ENCODE results near the gene MRPL50. TPM values are rescaled to one million over a fixed set of nuclear protein-coding genes. Genes with fewer than 3 reads are reported as not detected.

Gene MRPL50
- total RNA-seq, 1 donor from 2014 or later, result 17.3 TPM

GRCh38 chr9:101434998-101435397 is 36.6 kb upstream of the MRPL50 start:
- H3K27me3 ChIP-seq (ENCODE audit: low read depth), result no peaks in the 10 kb centered on the region
- H3K4me1 ChIP-seq, result peaks cover 23% of the 10 kb centered on the region
- no peak overlapping the region for H3K4me3 ChIP-seq
- intact Hi-C loops (cut with micrococcal nuclease), result no loop called here
- TF ChIP-seq, protein P1, sequence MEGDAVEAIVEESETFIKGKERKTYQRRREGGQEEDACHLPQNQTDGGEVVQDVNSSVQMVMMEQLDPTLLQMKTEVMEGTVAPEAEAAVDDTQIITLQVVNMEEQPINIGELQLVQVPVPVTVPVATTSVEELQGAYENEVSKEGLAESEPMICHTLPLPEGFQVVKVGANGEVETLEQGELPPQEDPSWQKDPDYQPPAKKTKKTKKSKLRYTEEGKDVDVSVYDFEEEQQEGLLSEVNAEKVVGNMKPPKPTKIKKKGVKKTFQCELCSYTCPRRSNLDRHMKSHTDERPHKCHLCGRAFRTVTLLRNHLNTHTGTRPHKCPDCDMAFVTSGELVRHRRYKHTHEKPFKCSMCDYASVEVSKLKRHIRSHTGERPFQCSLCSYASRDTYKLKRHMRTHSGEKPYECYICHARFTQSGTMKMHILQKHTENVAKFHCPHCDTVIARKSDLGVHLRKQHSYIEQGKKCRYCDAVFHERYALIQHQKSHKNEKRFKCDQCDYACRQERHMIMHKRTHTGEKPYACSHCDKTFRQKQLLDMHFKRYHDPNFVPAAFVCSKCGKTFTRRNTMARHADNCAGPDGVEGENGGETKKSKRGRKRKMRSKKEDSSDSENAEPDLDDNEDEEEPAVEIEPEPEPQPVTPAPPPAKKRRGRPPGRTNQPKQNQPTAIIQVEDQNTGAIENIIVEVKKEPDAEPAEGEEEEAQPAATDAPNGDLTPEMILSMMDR (IDR thresholded peaks at IDR 0.05; ENCODE audit: borderline replicate concordance), result no peak
- no peak for DNase-seq
- H3K36me3 ChIP-seq, result no peaks in the 10 kb centered on the region
- H3K27ac ChIP-seq (replicated peaks), result no peak overlapping the region
- H3K9me3 ChIP-seq (replicated peaks), result no peaks in the 10 kb centered on the region

DNA sequence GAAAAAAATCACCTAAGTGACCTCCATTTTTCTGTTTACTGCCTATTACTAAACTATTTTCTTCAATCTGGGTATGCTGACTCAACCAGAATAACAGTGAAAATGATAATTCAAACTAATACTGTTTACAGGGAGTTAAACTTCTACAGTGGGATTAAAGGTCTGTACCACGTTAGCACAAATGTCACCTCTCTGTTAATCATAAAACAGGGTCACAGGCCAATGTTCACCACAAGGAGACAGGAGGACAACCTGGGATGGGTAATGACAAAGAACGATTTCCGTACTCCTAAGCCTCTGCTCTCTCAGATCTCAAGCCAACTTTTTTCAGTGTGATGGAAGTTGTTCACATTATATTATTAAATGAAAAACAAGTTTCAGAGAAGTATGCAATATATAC is 34.8 kb upstream of the MRPL50 start:
- H3K36me3 ChIP-seq, result no peaks in the 10 kb centered on the region
- H3K27ac ChIP-seq (replicated peaks), result no peak overlapping the region
- no peaks in the 10 kb centered on the region for H3K9me3 ChIP-seq (replicated peaks)
- DNase-seq, result no peak
- H3K4me1 ChIP-seq, result peaks cover 18% of the 10 kb centered on the region
- TF ChIP-seq, protein P1 (IDR thresholded peaks at IDR 0.05; ENCODE audit: borderline replicate concordance), result no peak
- intact Hi-C loops (cut with micrococcal nuclease), result no loop called here
- no peak overlapping the region for H3K4me3 ChIP-seq
- H3K27me3 ChIP-seq (ENCODE audit: low read depth), result no peaks in the 10 kb centered on the region

DNA sequence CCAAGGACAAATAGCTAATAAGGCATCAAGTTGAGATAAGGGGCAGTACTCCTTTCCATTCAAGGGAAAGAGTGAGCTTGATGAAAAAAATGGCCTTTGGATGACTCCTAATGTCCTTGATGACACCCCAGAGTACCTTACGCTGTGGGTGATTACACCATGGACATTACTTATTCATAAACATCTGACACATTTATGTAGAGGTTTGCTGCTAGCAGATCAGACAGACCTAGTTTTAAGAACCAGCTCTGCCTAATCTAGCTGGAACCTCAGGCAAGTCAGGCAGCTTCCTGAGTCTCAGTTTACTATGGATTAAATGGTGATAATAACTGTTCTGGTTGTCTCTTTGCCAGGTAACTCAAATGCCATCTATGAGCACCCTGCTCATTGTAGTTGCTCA is 34.3 kb upstream of the MRPL50 start:
- Histone ChIP-seq H3K27ac (replicated peaks) (no peak overlapping the region), H3K4me3 (no peak overlapping the region), H3K27me3 (ENCODE audit: low read depth) (no peaks in the 10 kb centered on the region), H3K36me3 (no peaks in the 10 kb centered on the region), H3K9me3 (replicated peaks) (no peaks in the 10 kb centered on the region), H3K4me1 (peaks cover 14% of the 10 kb centered on the region)
- DNase-seq, result no peak
- TF ChIP-seq, protein P1 (IDR thresholded peaks at IDR 0.05; ENCODE audit: borderline replicate concordance), result no peak
- intact Hi-C loops (cut with micrococcal nuclease), result no loop called here

GRCh38 chr9:101432171-101432570 is 33.8 kb upstream of the MRPL50 start:
- intact Hi-C loops (cut with micrococcal nuclease), result no loop called here
- no peak overlapping the region for H3K4me3 ChIP-seq
- H3K36me3 ChIP-seq, result no peaks in the 10 kb centered on the region
- no peaks in the 10 kb centered on the region for H3K9me3 ChIP-seq (replicated peaks)
- DNase-seq, result no peak
- TF ChIP-seq, protein P1 (IDR thresholded peaks at IDR 0.05; ENCODE audit: borderline replicate concordance), result no peak
- peaks cover 10% of the 10 kb centered on the region for H3K4me1 ChIP-seq
- H3K27ac ChIP-seq (replicated peaks), result no peak overlapping the region
- H3K27me3 ChIP-seq (ENCODE audit: low read depth), result no peaks in the 10 kb centered on the region

DNA sequence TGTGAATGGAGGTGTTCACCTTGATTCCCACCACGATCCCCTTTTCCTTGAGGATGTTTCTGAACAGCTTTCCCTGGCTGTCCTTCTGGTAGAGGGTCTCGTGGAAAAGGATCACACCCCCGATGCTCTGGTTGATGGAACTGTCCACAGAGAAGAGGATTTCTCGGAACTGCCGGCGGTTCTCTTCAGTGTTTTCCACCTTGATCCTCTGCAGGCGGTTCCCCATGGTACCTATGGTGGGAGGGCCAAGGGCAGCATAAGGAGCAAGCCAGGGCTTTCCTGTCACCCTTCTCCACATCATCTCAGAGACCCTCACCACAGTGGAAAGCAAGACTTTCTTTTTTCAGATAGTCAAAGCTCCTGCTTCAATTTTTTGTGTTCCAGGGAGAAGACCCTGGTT is 31.3 kb upstream of the MRPL50 start:
- Histone ChIP-seq H3K9me3 (replicated peaks) (no peaks in the 10 kb centered on the region), H3K36me3 (no peaks in the 10 kb centered on the region), H3K27ac (replicated peaks) (no peak overlapping the region), H3K4me3 (no peak overlapping the region), H3K27me3 (ENCODE audit: low read depth) (no peaks in the 10 kb centered on the region), H3K4me1 (peaks cover 5% of the 10 kb centered on the region)
- DNase-seq, result no peak
- TF ChIP-seq, protein P1 (IDR thresholded peaks at IDR 0.05; ENCODE audit: borderline replicate concordance), result no peak
- intact Hi-C loops (cut with micrococcal nuclease), result no loop called here

DNA sequence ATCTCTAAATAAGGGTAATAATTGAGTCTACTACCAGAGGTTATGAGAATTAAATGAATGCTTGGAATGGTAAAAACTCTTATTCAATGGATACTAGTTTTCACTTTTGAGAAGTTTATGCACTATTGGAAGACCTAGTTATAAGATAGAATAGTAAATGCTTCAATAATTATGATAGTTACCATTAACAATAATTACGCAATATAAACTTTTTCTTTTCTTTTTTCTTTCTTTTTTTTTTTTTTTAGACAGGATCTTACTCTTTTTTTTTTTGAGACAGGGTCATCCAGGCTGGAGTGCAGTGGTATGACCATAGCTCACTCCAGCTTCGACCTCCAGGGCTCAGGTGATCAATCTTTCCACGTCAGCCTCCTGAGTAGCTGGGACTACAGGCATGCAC is 30.5 kb upstream of the MRPL50 start:
- TF ChIP-seq, protein P1 (IDR thresholded peaks at IDR 0.05; ENCODE audit: borderline replicate concordance), result no peak
- peaks cover 5% of the 10 kb centered on the region for H3K4me1 ChIP-seq
- H3K36me3 ChIP-seq, result no peaks in the 10 kb centered on the region
- no peak overlapping the region for H3K27ac ChIP-seq (replicated peaks)
- H3K27me3 ChIP-seq (ENCODE audit: low read depth), result no peaks in the 10 kb centered on the region
- H3K4me3 ChIP-seq, result no peak overlapping the region
- no peak for DNase-seq
- intact Hi-C loops (cut with micrococcal nuclease), result no loop called here
- no peaks in the 10 kb centered on the region for H3K9me3 ChIP-seq (replicated peaks)
